ENCODE results near the gene NNMT. TPM values are rescaled to one million over a fixed set of nuclear protein-coding genes. Genes with fewer than 3 reads are reported as not detected.

The NNMT gene
- total RNA-seq, 1 experiment from 2014 or later = 66.9 TPM

DNA sequence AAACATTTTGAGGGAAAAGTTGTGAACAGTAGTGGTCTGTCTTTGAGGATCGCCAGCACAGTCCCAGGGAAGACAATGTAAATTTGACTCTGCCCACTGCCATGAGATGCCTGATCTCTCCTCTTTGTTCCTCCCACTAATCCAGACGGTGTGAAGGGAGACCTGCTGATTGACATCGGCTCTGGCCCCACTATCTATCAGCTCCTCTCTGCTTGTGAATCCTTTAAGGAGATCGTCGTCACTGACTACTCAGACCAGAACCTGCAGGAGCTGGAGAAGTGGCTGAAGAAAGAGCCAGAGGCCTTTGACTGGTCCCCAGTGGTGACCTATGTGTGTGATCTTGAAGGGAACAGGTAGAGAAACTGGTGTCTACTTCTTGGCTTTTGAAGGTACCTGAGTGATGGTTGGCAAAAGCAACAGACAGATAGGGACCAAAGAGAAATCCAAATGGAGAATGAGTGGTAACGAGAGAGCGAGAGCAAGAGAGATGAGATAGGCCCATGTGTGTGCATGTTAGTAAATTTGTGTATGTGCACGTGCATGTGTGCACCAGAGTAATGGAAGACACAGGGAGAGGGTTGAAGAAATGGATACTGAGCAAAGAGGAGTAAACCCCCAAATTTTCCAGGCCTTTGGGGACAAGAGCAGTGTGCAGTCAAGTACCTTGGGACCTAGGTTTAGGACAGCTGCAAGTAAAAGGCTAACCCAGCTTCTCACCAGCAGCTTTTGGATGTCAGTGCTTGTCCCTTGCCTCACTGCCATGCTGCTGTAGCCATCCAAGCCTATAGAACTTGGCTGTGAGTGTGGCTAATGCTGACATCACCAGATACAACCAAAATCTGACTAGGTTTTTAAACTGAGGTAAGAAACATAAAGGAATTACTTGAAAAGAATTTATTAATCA is 1.9 kb downstream of the NNMT start:
- no peak for DNase-seq (ENCODE audit: low read depth)
- in situ Hi-C loops (cut with HindIII; ENCODE audit: low pct_unique_long_range_greater_than_20kb, low sequenced_read_pairs) = no loop called here

GRCh38 chr11:114298710-114299109 is 2.5 kb downstream of the NNMT start:
- in situ Hi-C loops (cut with HindIII; ENCODE audit: low pct_unique_long_range_greater_than_20kb, low sequenced_read_pairs) = no loop called here
- DNase-seq (ENCODE audit: low read depth) = no peak

- in situ Hi-C loops (cut with HindIII; ENCODE audit: low pct_unique_long_range_greater_than_20kb, low sequenced_read_pairs) = no loop called here
- DNase-seq (ENCODE audit: low read depth) = no peak
These were observed 4.9 kb downstream of the NNMT start for GRCh38 chr11:114301088-114301487.

GRCh38 chr11:114301927-114302326 is 5.7 kb downstream of the NNMT start:
- in situ Hi-C loops (cut with HindIII; ENCODE audit: low pct_unique_long_range_greater_than_20kb, low sequenced_read_pairs) = no loop called here
- no peak for DNase-seq (ENCODE audit: low read depth)

- in situ Hi-C loops (cut with HindIII; ENCODE audit: low pct_unique_long_range_greater_than_20kb, low sequenced_read_pairs) = no loop called here
- DNase-seq (ENCODE audit: low read depth) = no peak
These were observed 6.5 kb downstream of the NNMT start for GRCh38 chr11:114302663-114303062.

GRCh38 chr11:114304065-114304464 is 7.9 kb downstream of the NNMT start:
- in situ Hi-C loops (cut with HindIII; ENCODE audit: low pct_unique_long_range_greater_than_20kb, low sequenced_read_pairs) = no loop called here
- no peak for DNase-seq (ENCODE audit: low read depth)

GRCh38 chr11:114304969-114305368 is 8.8 kb downstream of the NNMT start:
- in situ Hi-C loops (cut with HindIII; ENCODE audit: low pct_unique_long_range_greater_than_20kb, low sequenced_read_pairs) = no loop called here
- no peak for DNase-seq (ENCODE audit: low read depth)

DNA sequence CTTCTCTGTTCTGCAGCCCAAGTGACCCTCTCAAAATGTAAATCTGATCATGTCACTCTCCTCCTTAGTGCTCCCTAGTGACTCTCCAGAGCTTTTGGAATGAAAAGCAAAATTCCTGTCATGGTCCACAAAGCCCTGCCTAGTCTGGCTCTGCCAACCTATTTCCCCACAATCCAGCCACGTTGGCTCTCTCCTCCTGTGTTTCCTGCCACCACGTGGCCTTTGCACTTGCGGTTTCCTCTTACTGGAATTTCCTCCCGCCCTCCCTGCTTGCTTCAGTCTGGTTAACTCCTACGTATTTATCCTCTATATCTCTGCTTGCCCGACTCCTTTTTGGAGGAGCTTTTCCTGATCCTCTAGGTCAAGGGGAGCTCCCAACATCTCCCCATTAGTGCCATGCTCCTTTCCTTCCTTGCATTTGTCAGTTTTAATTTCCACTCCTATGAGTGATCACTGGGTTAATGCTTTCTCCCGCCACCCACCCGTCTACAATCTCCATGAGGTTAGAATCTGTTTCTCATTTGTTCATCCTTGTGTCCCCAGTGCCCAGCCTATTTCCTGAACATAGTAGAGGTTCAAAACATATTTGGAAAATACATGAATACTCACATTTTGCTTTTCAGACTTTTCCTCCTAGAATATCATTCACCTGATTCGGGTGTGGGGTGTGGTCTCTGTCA is 11.5 kb downstream of the NNMT start:
- in situ Hi-C loops (cut with HindIII; ENCODE audit: low pct_unique_long_range_greater_than_20kb, low sequenced_read_pairs) = no loop called here
- no peak for DNase-seq (ENCODE audit: low read depth)

DNA sequence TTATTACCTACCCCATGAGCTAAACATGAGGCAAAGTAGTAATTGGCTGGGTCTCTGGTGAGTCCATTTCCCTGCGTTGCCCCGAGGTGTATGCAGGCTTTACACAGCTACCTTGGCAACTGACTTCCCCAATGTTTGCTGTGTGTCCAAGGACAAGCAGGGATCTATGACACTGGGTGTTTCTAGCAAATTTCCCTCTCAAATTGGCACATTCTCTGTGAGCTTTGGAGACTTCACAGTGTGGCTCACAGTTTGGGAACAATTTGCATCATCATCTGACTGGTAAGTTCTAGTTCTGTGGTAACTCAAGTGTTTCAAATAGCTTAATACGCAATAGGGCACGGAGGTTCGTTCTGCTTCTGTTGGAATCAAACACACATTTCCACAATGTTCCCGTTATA is 12.5 kb downstream of the NNMT start:
- no peak for DNase-seq (ENCODE audit: low read depth)
- in situ Hi-C loops (cut with HindIII; ENCODE audit: low pct_unique_long_range_greater_than_20kb, low sequenced_read_pairs) = no loop called here

GRCh38 chr11:114309517-114309916 is 13.3 kb downstream of the NNMT start:
- in situ Hi-C loops (cut with HindIII; ENCODE audit: low pct_unique_long_range_greater_than_20kb, low sequenced_read_pairs) = no loop called here
- DNase-seq (ENCODE audit: low read depth) = no peak

DNA sequence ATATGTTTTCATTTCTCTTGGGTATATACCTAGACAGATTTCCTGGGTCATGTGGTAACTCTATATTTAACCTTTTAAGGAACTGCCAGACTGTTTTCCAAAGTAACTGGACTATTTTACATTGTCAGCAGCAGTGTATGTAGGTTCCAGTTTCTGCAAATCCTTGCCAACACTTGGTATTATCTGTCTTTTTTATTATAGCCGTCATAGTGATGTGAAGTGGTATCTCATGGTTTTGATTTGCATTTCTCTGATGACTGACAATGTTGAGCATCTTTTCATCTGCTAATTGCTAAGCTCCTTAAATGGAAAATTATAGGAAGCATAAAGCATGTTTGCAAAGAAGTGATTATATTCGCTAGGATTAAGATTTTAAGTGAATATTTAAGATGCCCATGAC is 13.9 kb downstream of the NNMT start:
- in situ Hi-C loops (cut with HindIII; ENCODE audit: low pct_unique_long_range_greater_than_20kb, low sequenced_read_pairs) = no loop called here
- no peak for DNase-seq (ENCODE audit: low read depth)

DNA sequence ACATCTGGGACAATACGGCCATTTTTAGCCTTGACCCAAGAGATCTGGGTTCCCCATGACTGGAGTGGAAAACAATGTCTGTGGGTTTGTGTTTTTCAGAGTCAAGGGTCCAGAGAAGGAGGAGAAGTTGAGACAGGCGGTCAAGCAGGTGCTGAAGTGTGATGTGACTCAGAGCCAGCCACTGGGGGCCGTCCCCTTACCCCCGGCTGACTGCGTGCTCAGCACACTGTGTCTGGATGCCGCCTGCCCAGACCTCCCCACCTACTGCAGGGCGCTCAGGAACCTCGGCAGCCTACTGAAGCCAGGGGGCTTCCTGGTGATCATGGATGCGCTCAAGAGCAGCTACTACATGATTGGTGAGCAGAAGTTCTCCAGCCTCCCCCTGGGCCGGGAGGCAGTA is 15.7 kb downstream of the NNMT start:
- no peak for DNase-seq (ENCODE audit: low read depth)
- in situ Hi-C loops (cut with HindIII; ENCODE audit: low pct_unique_long_range_greater_than_20kb, low sequenced_read_pairs) = no loop called here

DNA sequence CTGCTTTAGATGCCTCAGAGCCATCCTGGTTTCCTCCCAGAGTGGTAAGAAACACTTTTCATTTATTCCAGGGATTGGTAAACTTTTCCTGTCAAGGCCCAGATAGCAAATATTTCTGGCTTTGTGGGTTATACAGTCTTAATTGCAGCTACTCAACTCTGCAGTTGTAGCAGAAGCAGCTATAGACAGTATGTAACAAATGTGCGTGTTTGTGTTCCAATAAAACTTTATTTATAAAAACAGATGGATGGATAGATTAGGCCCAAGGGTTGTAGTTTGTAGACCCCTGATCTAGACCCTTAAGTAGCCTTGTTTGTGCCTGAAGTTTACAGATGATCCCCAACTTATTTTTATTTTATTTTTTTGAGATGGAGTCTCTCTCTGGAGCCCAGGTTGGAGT is 17.9 kb downstream of the NNMT start:
- in situ Hi-C loops (cut with HindIII; ENCODE audit: low pct_unique_long_range_greater_than_20kb, low sequenced_read_pairs) = no loop called here

DNA sequence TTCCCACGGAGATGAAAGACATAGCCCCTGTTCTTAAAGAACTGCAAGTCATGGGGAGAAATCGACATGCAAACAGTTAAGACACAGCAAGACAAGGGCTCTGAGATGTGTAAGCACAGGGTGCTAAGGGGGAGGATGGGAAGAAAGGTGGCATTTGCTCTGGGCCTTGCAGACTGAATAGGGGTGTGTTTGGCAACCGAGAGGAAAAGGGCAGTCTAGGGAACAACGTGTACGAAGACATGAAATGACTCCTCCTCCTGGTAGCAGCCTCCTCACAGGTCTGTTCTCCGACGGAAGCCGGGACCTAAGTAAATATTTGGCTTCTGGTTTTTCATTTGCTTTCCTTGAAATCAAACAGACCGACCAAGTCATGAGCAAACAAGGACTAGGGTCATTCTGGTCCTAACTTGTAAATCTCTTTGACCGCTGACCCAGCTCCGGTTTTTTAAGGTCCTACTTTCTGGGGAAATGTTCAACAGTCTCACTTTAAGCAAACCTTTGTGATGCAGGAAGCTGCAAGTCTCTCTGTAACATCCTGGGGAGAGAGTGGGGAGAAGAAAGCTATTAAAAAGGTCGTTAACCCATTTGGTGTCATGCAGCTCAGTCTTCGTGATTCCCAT is 19.7 kb downstream of the NNMT start:
- DNase-seq (ENCODE audit: low read depth) = no peak
- in situ Hi-C loops (cut with HindIII; ENCODE audit: low pct_unique_long_range_greater_than_20kb, low sequenced_read_pairs) = no loop called here

More for the DNA sequence above, 17.9 kb downstream of the NNMT start:
- DNase-seq (ENCODE audit: low read depth) = no peak

- no peak for DNase-seq (ENCODE audit: low read depth)
- in situ Hi-C loops (cut with HindIII; ENCODE audit: low pct_unique_long_range_greater_than_20kb, low sequenced_read_pairs) = no loop called here
These were observed 21.0 kb downstream of the NNMT start for GRCh38 chr11:114316980-114317786.

GRCh38 chr11:114317787-114318137 is 21.6 kb downstream of the NNMT start:
- DNase-seq (ENCODE audit: low read depth) = no peak
- in situ Hi-C loops (cut with HindIII; ENCODE audit: low pct_unique_long_range_greater_than_20kb, low sequenced_read_pairs) = no loop called here

DNA sequence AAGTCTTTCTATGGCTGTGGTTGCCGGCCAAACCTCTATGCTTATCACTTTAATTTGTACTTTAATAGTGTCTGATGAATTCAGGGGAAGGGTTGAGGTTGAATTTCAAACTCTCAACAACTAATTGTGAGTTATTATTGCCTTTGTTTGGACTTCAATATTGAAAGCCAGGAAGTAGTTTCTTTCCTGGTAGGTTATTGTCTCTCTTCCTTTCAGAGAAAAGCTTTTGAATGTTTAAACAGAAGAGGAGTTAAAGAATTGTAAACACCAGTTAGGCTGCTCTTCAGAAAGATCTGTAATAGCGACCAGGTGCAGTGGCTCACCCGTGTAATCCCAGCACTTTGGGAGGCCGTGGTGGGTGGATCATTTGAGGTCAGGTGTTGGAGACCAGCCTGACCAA is 22.2 kb downstream of the NNMT start:
- DNase-seq (ENCODE audit: low read depth) = no peak
- in situ Hi-C loops (cut with HindIII; ENCODE audit: low pct_unique_long_range_greater_than_20kb, low sequenced_read_pairs) = no loop called here

- no peak for DNase-seq (ENCODE audit: low read depth)
- in situ Hi-C loops (cut with HindIII; ENCODE audit: low pct_unique_long_range_greater_than_20kb, low sequenced_read_pairs) = no loop called here
These were observed 23.6 kb downstream of the NNMT start for GRCh38 chr11:114319716-114320328.

Data from Caki2 (cell line).